Uterus (tissue), 4 donors: ENCODE results near the gene ZC3H12D. TPM values are rescaled to one million over a fixed set of nuclear protein-coding genes. Genes with fewer than 3 reads are reported as not detected.

ENCODE experiments used
- DNase-seq, 2 donors: peaks; one replicate each; pipeline ENCODE4 v3.0.0-alpha.2; 2019 to 2020
- H3K27ac ChIP-seq, 2 donors: fragments of 200-600 bp; sonication (generic); 1 replicate in 1 of 2; 2 replicates in 1 of 2; pipeline ENCODE4 v1.5.1; 2016 to 2018
- H3K27me3 ChIP-seq, 2 donors: fragments of 200-600 bp; sonication (generic); one replicate each; pipeline ENCODE4 v1.5.1; 2018 to 2019; ENCODE audit warnings: control low read depth in 1 of 2
- H3K36me3 ChIP-seq, 2 donors: fragments of 200-600 bp; sonication (generic); one replicate each; pipeline ENCODE4 v1.5.1; 2019; ENCODE audit warnings: control low read depth in 1 of 2
- H3K4me1 ChIP-seq, 2 donors: fragments of 200-600 bp; sonication (generic); one replicate each; pipeline ENCODE4 v1.5.1; 2018 to 2019; ENCODE audit warnings: control low read depth in 1 of 2
- H3K4me3 ChIP-seq, 2 donors: fragments of 200-600 bp; sonication (generic); 1 replicate in 1 of 2; 2 replicates in 1 of 2; pipeline ENCODE4 v1.5.1; 2018 to 2019; ENCODE audit warnings: mild to moderate bottlenecking in 1 of 2
- H3K9me3 ChIP-seq, 2 donors: fragments of 200-600 bp; sonication (generic); one replicate each; pipeline ENCODE4 v1.5.1; 2019; ENCODE audit warnings: control low read depth in 1 of 2
- CTCF ChIP-seq, 4 experiments: fragments of 200-600 bp in 2 of 4; fragments of 450-650 bp in 2 of 4; sonication (generic) in 2 of 4; IDR thresholded peaks; one replicate each; pipeline ENCODE4 v1.5.1; 2016 to 2019; ENCODE audit warnings: antibody characterized with exemption in 4 of 4, mild to moderate bottlenecking in 2 of 4, moderate library complexity in 1 of 4
- POLR2A ChIP-seq, 2 donors: fragments of 450-650 bp; IDR thresholded peaks; one replicate each; pipeline ENCODE4 v1.6.1; 2016; ENCODE audit warnings: antibody characterized with exemption in 2 of 2, mild to moderate bottlenecking in 1 of 2, moderate library complexity in 1 of 2
- intact Hi-C: fragments of 100-400 bp; cut with DNase I; formaldehyde crosslinking; loops from one replicate; pipeline ENCODE4 v1.15.1; 2023; ENCODE audit warnings: low total_unique reads
- total RNA-seq, 4 donors: library from RNA; depleted of rRNA in 3 of 4; stranded (reverse); fragments of >200 nt in 3 of 4; gene quantifications; one replicate each; pipeline versions ENCODE4 v1.1.0 to v1.2.4, GENCODE V29; 2014 to 2023
- donor health status: DM: yes; HTN: yes; CAD: no.

Gene ZC3H12D
- total RNA-seq, 4 donors from 2014 or later, result 0.26 to 1.7 (median 0.40) TPM; not detected in 1

- Histone ChIP-seq H3K27ac (no peak overlapping the region), H3K4me1 (no peaks in the 10 kb centered on the region), H3K4me3 (no peak overlapping the region), H3K36me3 (no peaks in the 10 kb centered on the region), H3K27me3 (no peaks in the 10 kb centered on the region), H3K9me3 (no peaks in the 10 kb centered on the region)
- DNase-seq, result no peak
- TF ChIP-seq POLR2A (IDR thresholded peaks at IDR 0.05) (no peak), CTCF (IDR thresholded peaks at IDR 0.05) (no peak)
- intact Hi-C loops, result no loop called here
Measured at GRCh38 chr6:149429427-149430360, 55.1 kb downstream of the ZC3H12D start.

GRCh38 chr6:149428606-149429005 is 56.2 kb downstream of the ZC3H12D start:
- intact Hi-C loops, result no loop called here
- H3K27me3 ChIP-seq, result no peaks in the 10 kb centered on the region
- no peak overlapping the region for H3K4me3 ChIP-seq
- no peaks in the 10 kb centered on the region for H3K4me1 ChIP-seq
- H3K27ac ChIP-seq, result no peak overlapping the region
- H3K9me3 ChIP-seq, result no peaks in the 10 kb centered on the region
- DNase-seq, result no peak
- no peaks in the 10 kb centered on the region for H3K36me3 ChIP-seq
- TF ChIP-seq POLR2A (IDR thresholded peaks at IDR 0.05) (no peak), CTCF (IDR thresholded peaks at IDR 0.05) (no peak)

GRCh38 chr6:149425754-149426153 is 59.1 kb downstream of the ZC3H12D start:
- no peaks in the 10 kb centered on the region for H3K9me3 ChIP-seq
- TF ChIP-seq POLR2A (IDR thresholded peaks at IDR 0.05) (no peak), CTCF (IDR thresholded peaks at IDR 0.05) (no peak)
- H3K27me3 ChIP-seq, result no peaks in the 10 kb centered on the region
- no peaks in the 10 kb centered on the region for H3K36me3 ChIP-seq
- intact Hi-C loops, result no loop called here
- no peak overlapping the region for H3K27ac ChIP-seq
- no peak for DNase-seq
- H3K4me3 ChIP-seq, result no peak overlapping the region
- no peaks in the 10 kb centered on the region for H3K4me1 ChIP-seq

GRCh38 chr6:149425224-149425623 is 59.6 kb downstream of the ZC3H12D start:
- no peak for TF ChIP-seq POLR2A (IDR thresholded peaks at IDR 0.05)
- TF ChIP-seq CTCF (IDR thresholded peaks at IDR 0.05), result no peak
- Histone ChIP-seq H3K4me3 (no peak overlapping the region), H3K27ac (no peak overlapping the region), H3K9me3 (no peaks in the 10 kb centered on the region), H3K36me3 (no peaks in the 10 kb centered on the region), H3K4me1 (no peaks in the 10 kb centered on the region), H3K27me3 (no peaks in the 10 kb centered on the region)
- no peak for DNase-seq
- intact Hi-C loops, result no loop called here

- intact Hi-C loops, result no loop called here
Measured at GRCh38 chr6:149423964-149424440, 60.8 kb downstream of the ZC3H12D start.

More at GRCh38 chr6:149423964-149424440, 60.8 kb downstream of the ZC3H12D start:
- Histone ChIP-seq H3K36me3 (no peaks in the 10 kb centered on the region), H3K4me1 (no peaks in the 10 kb centered on the region), H3K4me3 (no peak overlapping the region), H3K9me3 (no peaks in the 10 kb centered on the region), H3K27me3 (no peaks in the 10 kb centered on the region), H3K27ac (peak overlapping the region in 1 of 2 donors; percentile 70)
- no peak for DNase-seq
- no peak for TF ChIP-seq POLR2A (IDR thresholded peaks at IDR 0.05)
- no peak for TF ChIP-seq CTCF (IDR thresholded peaks at IDR 0.05)
